Activated CD8-positive, alpha-beta T cell treated with anti-CD3 and anti-CD28 coated beads, Interleukin-2, amount 10 ng/mL, durations not matched to agents 7 days and 5 days (primary cell): ENCODE results near the gene NKX1-1. TPM values are rescaled to one million over a fixed set of nuclear protein-coding genes. Genes with fewer than 3 reads are reported as not detected.

Experiments
- ATAC-seq: fragments of 150-1000 bp; cut with Tn5 transposase; one replicate; pipeline ENCODE4 v1.10.0; 2021; ENCODE audit warnings: moderate library complexity
- CTCF ChIA-PET: fragments of 350-600 bp; sonication (Branson Sonifier 250); formaldehyde crosslinking; loops from one replicate; lab custom pipeline; 2021; ENCODE audit warnings: antibody characterized with exemption; lab: Charles Lee
- POLR2A ChIA-PET: fragments of 350-600 bp; sonication (Branson Sonifier 250); formaldehyde crosslinking; loops from one replicate; lab custom pipeline; 2021; ENCODE audit warnings: antibody characterized with exemption; lab: Charles Lee
- DNase-seq: peaks from one replicate; pipeline ENCODE4 v3.0.0-alpha.2; 2020
- H3K27ac Mint-ChIP-seq: one replicate; pipeline ENCODE4 v1.8.0; 2021; ENCODE audit warnings: mild to moderate bottlenecking, mixed read lengths
- H3K27me3 Mint-ChIP-seq: one replicate; pipeline ENCODE4 v1.8.0; 2021; ENCODE audit warnings: low read depth, mixed read lengths
- H3K36me3 Mint-ChIP-seq: one replicate; pipeline ENCODE4 v1.8.0; 2021; ENCODE audit warnings: low read depth, mixed read lengths
- H3K4me1 Mint-ChIP-seq: one replicate; pipeline ENCODE4 v1.8.0; 2021; ENCODE audit warnings: low read depth, mixed read lengths
- H3K4me3 Mint-ChIP-seq: one replicate; pipeline ENCODE4 v1.8.0; 2021; ENCODE audit warnings: mild to moderate bottlenecking, mixed read lengths
- H3K9me3 Mint-ChIP-seq: one replicate; pipeline ENCODE4 v1.8.0; 2022; ENCODE audit warnings: mixed read lengths; ENCODE audit not compliant: insufficient read depth
- total RNA-seq, 2 experiments: library from RNA; stranded (reverse); gene quantifications; one replicate each; pipeline ENCODE4 v1.2.3, GENCODE V29; 2021

Gene NKX1-1
- total RNA-seq, 2 experiments from 2014 or later: not detected

DNA sequence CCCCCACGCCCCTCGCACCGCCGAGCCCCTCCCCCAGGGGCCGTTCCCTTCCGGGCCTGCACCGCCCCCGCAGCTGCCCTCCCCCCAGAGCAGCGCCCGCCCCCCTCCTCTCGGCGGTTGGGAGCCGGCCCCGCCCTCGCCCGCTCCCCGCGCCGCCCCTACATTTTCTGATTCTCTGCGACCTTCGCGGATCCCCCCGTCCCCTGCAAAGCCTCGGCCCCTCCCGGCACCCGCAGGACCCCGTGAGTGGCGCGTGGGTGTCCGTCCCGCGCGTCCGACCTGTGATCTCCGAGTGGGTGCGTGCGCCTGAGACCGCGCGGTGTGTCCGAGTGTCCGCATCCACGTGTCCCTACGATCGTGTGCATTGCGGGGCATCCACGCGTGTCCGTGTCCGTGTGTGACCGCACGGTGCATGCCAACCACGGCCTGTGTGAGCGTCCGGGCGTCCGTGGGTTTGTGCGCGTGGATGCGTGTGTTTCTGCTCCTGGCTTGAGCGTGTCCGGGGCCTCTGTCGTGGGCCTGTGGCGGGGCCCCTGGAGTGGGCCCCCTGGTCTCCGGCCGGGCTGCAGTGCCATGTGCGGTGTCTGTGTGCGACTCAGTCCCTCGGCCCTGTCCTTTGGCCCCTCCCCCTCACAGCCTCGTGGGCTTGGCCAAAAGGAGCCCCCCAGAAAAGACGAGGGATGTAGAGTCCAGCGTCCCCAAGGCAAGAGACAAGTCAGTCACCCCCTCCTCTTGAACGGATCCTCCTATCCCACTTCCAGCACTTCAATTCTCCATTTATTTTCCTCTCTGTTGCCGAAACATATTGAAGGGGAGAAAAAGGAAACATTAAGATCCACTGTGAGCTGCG is 8.8 kb upstream of the NKX1-1 start:
- no peaks in the 10 kb centered on the region for H3K4me1 Mint-ChIP-seq
- DNase-seq: peak; percentile 16
- CTCF ChIA-PET: no interaction called here
- POLR2A ChIA-PET: no interaction called here
- H3K27ac Mint-ChIP-seq: no peak overlapping the region
- H3K27me3 Mint-ChIP-seq: peaks cover 14% of the 10 kb centered on the region
- H3K36me3 Mint-ChIP-seq: no peaks in the 10 kb centered on the region
- peak overlapping the region; percentile 1 for H3K4me3 Mint-ChIP-seq
- no peaks in the 10 kb centered on the region for H3K9me3 Mint-ChIP-seq
- no peak for ATAC-seq

- DNase-seq (peak; percentile 15), ATAC-seq (no peak)
- Mint-ChIP-seq H3K4me1 (no peaks in the 10 kb centered on the region), H3K27me3 (peaks cover 20% of the 10 kb centered on the region), H3K27ac (no peak overlapping the region), H3K4me3 (no peak overlapping the region), H3K36me3 (no peaks in the 10 kb centered on the region), H3K9me3 (no peaks in the 10 kb centered on the region)
- ChIA-PET CTCF (no interaction called here), POLR2A (no interaction called here)
These were observed 7.6 kb upstream of the NKX1-1 start for GRCh38 chr4:1413687-1414479.

- peaks cover 26% of the 10 kb centered on the region for H3K27me3 Mint-ChIP-seq
- ChIA-PET CTCF (no interaction called here), POLR2A (no interaction called here)
- H3K4me1 Mint-ChIP-seq: no peaks in the 10 kb centered on the region
- H3K4me3 Mint-ChIP-seq: no peak overlapping the region
- H3K9me3 Mint-ChIP-seq: no peaks in the 10 kb centered on the region
- ATAC-seq: no peak
- H3K27ac Mint-ChIP-seq: no peak overlapping the region
- H3K36me3 Mint-ChIP-seq: no peaks in the 10 kb centered on the region
- DNase-seq: peak; percentile 9
These were observed 7.0 kb upstream of the NKX1-1 start for GRCh38 chr4:1413204-1413663.

- no peaks in the 10 kb centered on the region for H3K9me3 Mint-ChIP-seq
- H3K27me3 Mint-ChIP-seq: peaks cover 31% of the 10 kb centered on the region
- no peak overlapping the region for H3K4me3 Mint-ChIP-seq
- CTCF ChIA-PET: no interaction called here
- no peaks in the 10 kb centered on the region for H3K36me3 Mint-ChIP-seq
- H3K27ac Mint-ChIP-seq: no peak overlapping the region
- POLR2A ChIA-PET: no interaction called here
- H3K4me1 Mint-ChIP-seq: no peaks in the 10 kb centered on the region
- DNase-seq (peak; percentile 9), ATAC-seq (no peak)
These were observed 6.3 kb upstream of the NKX1-1 start for GRCh38 chr4:1412376-1413203.

- ATAC-seq (no peak), DNase-seq (peak; percentile 18)
- no peak overlapping the region for H3K4me3 Mint-ChIP-seq
- ChIA-PET POLR2A (no interaction called here), CTCF (no interaction called here)
- H3K4me1 Mint-ChIP-seq: peaks cover 1% of the 10 kb centered on the region
- peaks cover 37% of the 10 kb centered on the region for H3K27me3 Mint-ChIP-seq
- peaks cover 3% of the 10 kb centered on the region for H3K36me3 Mint-ChIP-seq
- no peak overlapping the region for H3K27ac Mint-ChIP-seq
- H3K9me3 Mint-ChIP-seq: no peaks in the 10 kb centered on the region
These were observed 5.5 kb upstream of the NKX1-1 start for GRCh38 chr4:1411436-1412375.

DNA sequence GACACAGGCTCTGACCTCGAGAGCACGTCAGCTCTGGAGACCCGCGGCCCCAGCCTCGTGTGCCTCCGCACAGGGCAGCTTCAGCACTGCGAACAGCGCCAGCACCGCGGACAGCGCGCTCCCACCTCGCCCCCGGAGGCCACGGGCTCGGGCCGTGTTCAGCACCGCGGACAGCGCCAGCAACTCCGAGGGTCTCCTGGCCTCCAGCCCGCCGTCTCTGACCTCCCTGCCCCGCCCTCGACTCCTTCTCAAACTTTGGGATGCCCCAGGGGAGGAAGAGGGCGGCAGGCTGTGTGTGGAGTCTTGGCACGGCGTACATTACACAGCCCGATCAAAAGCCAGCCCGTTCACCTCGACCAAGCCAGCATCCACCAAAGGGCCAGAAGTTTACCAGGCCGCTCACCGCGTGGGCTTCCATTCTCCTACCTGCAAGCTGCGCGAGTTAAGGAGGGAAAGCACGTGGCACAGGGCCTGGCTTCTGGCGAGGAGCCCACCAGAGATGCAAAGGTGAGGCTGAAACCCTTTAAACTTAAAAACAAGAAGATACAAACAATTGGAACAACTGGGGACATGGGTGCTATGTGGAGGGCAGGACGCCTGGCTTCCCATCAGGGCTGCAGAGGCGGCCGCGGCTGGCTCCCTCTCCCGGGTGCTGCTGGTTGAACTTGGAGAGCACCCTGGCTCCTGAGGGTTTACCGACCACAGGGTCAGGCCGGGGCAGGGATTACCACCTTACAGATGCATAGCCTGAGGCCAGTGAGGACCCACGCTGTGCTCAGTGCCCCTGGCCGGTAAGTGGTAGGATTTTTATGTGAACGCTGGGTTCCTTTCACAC is 4.5 kb upstream of the NKX1-1 start:
- CTCF ChIA-PET: no interaction called here
- ATAC-seq (peak; percentile 82), DNase-seq (peak; percentile 77)
- H3K27me3 Mint-ChIP-seq: peaks cover 37% of the 10 kb centered on the region
- H3K27ac Mint-ChIP-seq: no peak overlapping the region
- peaks cover 3% of the 10 kb centered on the region for H3K36me3 Mint-ChIP-seq
- H3K9me3 Mint-ChIP-seq: no peaks in the 10 kb centered on the region
- H3K4me3 Mint-ChIP-seq: no peak overlapping the region
- POLR2A ChIA-PET: no interaction called here
- H3K4me1 Mint-ChIP-seq: peaks cover 1% of the 10 kb centered on the region

DNA sequence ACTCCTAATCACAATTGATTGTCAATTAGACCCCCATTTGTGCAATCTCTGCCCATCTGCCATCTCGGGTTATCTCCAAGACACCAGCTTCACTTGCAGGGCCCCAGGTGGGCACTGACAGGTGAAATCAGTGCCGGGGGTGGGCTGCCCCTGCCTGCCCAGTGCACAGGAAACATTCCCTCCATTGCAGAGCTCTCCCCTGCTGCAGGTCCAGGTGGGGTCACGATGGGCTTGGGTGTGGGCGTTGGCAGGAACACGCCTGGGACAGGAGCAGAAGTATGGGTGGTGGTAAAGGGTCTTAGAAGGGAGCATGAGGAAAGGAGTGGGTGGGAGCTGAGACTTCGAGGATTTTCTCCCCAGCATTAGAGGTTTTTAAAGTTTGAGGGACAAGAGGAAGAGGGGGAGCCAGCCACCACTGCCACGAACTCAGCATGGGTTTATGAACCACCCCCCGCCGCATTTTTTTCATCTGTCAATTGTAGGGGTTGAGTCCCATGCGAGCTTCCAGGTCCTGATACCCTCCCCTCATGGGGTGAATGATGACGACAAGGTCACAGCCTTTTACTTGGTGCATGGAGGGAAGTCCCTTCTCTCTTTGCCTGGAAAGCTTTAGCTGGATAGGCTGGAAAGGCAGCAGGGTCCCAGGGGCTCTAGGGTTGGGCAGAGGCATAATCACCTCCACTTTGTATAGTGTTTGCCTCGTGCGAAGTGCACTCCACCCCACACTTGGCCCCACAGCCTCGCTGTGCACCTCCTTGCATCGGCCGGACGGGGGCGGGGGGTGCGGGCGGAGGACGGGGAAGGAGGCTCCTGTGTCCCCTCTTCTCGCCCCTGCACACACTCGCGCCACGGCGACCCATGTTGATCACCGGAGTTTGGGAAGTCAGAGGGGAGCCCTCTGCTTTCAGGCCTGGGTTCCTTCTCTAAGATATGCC is 3.5 kb upstream of the NKX1-1 start:
- peaks cover 6% of the 10 kb centered on the region for H3K36me3 Mint-ChIP-seq
- H3K27me3 Mint-ChIP-seq: peaks cover 37% of the 10 kb centered on the region
- peaks cover 3% of the 10 kb centered on the region for H3K4me1 Mint-ChIP-seq
- DNase-seq (peak; percentile 19), ATAC-seq (no peak)
- ChIA-PET POLR2A (no interaction called here), CTCF (no interaction called here)
- H3K4me3 Mint-ChIP-seq: no peak overlapping the region
- H3K27ac Mint-ChIP-seq: no peak overlapping the region
- H3K9me3 Mint-ChIP-seq: no peaks in the 10 kb centered on the region

GRCh38 chr4:1409079-1409478 is 2.8 kb upstream of the NKX1-1 start:
- peaks cover 3% of the 10 kb centered on the region for H3K4me1 Mint-ChIP-seq
- no peak overlapping the region for H3K27ac Mint-ChIP-seq
- ATAC-seq (no peak), DNase-seq (no peak)
- peaks cover 6% of the 10 kb centered on the region for H3K36me3 Mint-ChIP-seq
- no peak overlapping the region for H3K4me3 Mint-ChIP-seq
- CTCF ChIA-PET: no interaction called here
- H3K27me3 Mint-ChIP-seq: peaks cover 40% of the 10 kb centered on the region
- POLR2A ChIA-PET: no interaction called here
- no peaks in the 10 kb centered on the region for H3K9me3 Mint-ChIP-seq

DNA sequence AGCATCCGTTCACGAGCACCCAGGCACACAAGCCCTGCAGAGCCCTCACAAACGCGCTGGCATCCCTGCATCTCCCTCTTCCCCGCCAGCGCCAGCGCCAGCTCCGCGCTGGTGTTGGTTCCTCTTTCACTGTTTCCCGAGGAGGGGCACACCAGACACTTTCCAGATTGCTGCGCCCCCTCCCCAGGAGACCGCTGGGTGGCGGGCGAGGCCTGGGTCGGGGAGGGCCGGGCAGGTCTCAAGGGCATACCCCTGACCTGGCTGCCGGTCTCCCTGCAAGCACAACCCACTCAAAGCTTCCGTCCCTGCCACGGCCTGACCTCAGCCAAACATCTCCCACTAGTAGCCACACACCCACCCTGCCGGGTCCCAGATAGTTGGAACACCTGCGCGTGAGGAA is 2.2 kb upstream of the NKX1-1 start:
- DNase-seq (no peak), ATAC-seq (no peak)
- Mint-ChIP-seq H3K27me3 (peaks cover 41% of the 10 kb centered on the region), H3K27ac (peak overlapping the region; percentile 54), H3K4me1 (peaks cover 3% of the 10 kb centered on the region), H3K4me3 (no peak overlapping the region), H3K36me3 (peaks cover 6% of the 10 kb centered on the region), H3K9me3 (no peaks in the 10 kb centered on the region)
- ChIA-PET POLR2A (no interaction called here), CTCF (no interaction called here)
